T-helper 17 cell (primary cell): Measurements from ENCODE around the gene PGA5. TPM values are rescaled to one million over a fixed set of nuclear protein-coding genes. Genes with fewer than 3 reads are reported as not detected.
A peak's percentile ranks its signal among the peaks of the same experiment; 100 is the strongest.

Source experiments
- ATAC-seq: fragments of 150-1000 bp; cut with Tn5 transposase; 2 replicates; pipeline ENCODE4 v1.10.0; 2021; ENCODE audit warnings: mild to moderate bottlenecking, moderate library complexity
- DNase-seq, 3 donors: peaks; one replicate each; pipeline versions ENCODE4 v3.0.0 to v3.0.0-alpha.2; 2020 to 2021
- H3K9me3 ChIP-seq: one replicate; pipeline ENCODE4 v1.7.0; 2013; ENCODE audit warnings: low read length, mild to moderate bottlenecking; ENCODE audit not compliant: control insufficient read depth, poor library complexity, severe bottlenecking
- H3K27ac Mint-ChIP-seq: one replicate; pipeline ENCODE4 v1.8.0; 2022; ENCODE audit warnings: mild to moderate bottlenecking, moderate library complexity, mixed read lengths
- H3K27me3 Mint-ChIP-seq: one replicate; pipeline ENCODE4 v1.8.0; 2022; ENCODE audit warnings: mixed read lengths
- H3K36me3 Mint-ChIP-seq: one replicate; pipeline ENCODE4 v1.8.0; 2022; ENCODE audit warnings: low read depth, mixed read lengths
- H3K4me1 Mint-ChIP-seq: one replicate; pipeline ENCODE4 v1.8.0; 2022; ENCODE audit warnings: mild to moderate bottlenecking, mixed read lengths
- H3K4me3 Mint-ChIP-seq: one replicate; pipeline ENCODE4 v1.8.0; 2022; ENCODE audit warnings: mild to moderate bottlenecking, moderate library complexity, mixed read lengths
- total RNA-seq, 4 donors: library from RNA in 2 of 4; stranded (reverse) in 2 of 4; gene quantifications; one replicate each; pipeline ENCODE4 v1.2.3 and lab custom pipeline; 2022 to 2026

Gene PGA5
- total RNA-seq, 2 donors from 2014 or later: not detected

DNA sequence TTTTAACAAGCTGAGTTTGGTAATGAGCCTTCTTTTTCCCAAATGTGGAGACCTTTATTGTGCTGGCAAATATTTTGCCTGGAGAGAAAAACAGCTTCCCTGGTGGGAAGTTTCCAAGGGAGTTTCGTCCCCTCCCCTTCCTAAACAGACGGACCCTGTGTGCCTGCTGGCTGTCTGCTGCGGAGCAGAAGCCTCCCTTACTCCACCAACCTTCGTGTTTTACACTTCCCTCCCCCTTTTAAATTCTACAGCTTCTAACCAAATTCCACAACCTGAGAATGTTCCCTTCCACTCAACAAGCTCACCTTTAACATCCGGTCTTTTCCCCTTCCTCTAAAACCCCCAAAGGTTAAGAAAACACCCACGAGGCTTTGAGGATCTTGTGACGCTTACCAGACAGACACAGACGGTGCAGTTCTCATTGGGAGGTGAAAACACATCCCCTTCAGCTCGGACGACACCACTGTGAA is 37.1 kb downstream of the PGA5 start:
- H3K4me1 Mint-ChIP-seq: no peaks in the 10 kb centered on the region
- H3K27me3 Mint-ChIP-seq: peaks cover 20% of the 10 kb centered on the region
- peaks cover 2% of the 10 kb centered on the region for H3K36me3 Mint-ChIP-seq

DNA sequence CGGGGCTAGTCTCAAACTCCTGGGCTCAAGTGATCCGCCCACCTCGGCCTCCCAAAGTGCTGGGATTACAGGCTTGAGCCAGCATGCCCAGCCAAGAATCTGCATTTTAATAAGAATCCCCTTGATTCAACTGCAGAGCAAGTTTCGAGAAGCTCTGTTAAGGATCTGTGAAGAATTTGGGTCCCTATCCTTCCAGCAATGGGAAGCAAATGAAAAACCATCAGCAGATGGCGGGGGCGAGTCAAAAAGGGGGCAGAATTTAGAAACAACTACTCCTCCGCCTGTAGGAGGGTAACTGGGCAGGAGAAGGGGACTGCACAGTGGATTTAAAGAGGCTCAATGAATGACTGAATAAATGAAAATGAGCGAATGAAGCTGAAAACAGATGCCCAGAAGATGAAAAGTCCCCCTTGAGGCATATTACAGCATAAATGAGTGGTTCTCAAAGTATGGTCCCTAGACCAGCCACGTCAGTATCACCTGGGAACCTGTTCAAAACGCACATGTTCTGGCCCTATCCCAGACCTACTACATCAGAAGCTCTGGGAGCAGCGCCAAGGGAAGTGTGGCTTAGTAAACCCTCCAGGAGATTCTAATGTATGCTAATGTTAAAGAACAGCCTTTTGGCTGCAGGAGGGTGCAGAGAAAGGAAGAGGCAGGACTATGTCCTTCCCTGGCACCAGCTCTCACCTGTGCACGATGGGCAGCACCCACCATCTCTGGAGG is 39.1 kb downstream of the PGA5 start:
- H3K9me3 ChIP-seq: no peaks in the 10 kb centered on the region
- no peak overlapping the region for H3K4me3 Mint-ChIP-seq
- H3K36me3 Mint-ChIP-seq: peaks cover 2% of the 10 kb centered on the region
- no peak for DNase-seq
- ATAC-seq: no peak
- no peak overlapping the region for H3K27ac Mint-ChIP-seq
- H3K27me3 Mint-ChIP-seq: peaks cover 8% of the 10 kb centered on the region
- no peaks in the 10 kb centered on the region for H3K4me1 Mint-ChIP-seq

More for the DNA sequence above, 37.1 kb downstream of the PGA5 start:
- no peak for DNase-seq
- H3K27ac Mint-ChIP-seq: no peak overlapping the region
- no peak overlapping the region for H3K4me3 Mint-ChIP-seq
- H3K9me3 ChIP-seq: no peaks in the 10 kb centered on the region
- ATAC-seq: no peak

- Mint-ChIP-seq H3K27ac (no peak overlapping the region), H3K27me3 (peaks cover 11% of the 10 kb centered on the region), H3K4me1 (no peaks in the 10 kb centered on the region), H3K4me3 (no peak overlapping the region), H3K36me3 (peaks cover 2% of the 10 kb centered on the region)
- DNase-seq (no peak), ATAC-seq (no peak)
- no peaks in the 10 kb centered on the region for H3K9me3 ChIP-seq
Observed at GRCh38 chr11:61280883-61281580, 40.1 kb downstream of the PGA5 start.

DNA sequence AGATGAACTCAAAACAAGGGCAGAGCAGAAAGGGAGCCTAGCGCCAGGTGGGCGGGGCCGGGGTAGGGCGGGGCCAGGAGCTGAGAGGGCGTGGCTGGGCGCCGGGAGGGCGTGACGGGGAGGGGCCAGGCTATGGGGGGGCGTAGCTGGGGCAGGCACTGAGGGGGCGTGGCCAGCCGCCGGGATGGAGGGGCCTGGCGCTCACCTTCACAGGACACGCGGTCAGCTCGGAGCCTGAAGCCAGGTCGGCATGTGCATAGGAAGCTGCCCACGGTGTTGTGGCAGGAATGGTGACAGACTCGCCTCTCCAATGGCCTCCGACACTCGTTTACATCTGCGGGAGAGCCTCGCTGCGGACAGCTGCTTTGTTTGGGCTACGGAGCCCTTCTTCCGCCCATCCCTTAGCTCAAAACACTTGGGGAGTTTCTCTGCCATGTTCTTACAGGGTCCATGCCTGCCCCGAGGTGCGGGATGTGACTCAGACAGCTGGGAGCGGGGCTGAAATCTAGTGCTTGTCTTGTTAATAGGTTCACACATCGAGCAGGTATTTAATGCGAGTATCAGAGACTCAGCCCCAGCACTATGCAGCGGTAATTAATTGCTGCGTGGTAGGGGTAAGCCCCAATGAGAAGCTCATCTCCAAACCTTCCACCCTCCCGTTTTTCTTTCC is 40.7 kb downstream of the PGA5 start:
- peak; percentile 54 for ATAC-seq
- no peaks in the 10 kb centered on the region for H3K4me1 Mint-ChIP-seq
- H3K27ac Mint-ChIP-seq: no peak overlapping the region
- peaks cover 13% of the 10 kb centered on the region for H3K27me3 Mint-ChIP-seq
- peaks cover 2% of the 10 kb centered on the region for H3K36me3 Mint-ChIP-seq
- no peaks in the 10 kb centered on the region for H3K9me3 ChIP-seq
- no peak for DNase-seq
- no peak overlapping the region for H3K4me3 Mint-ChIP-seq

- Mint-ChIP-seq H3K27me3 (peaks cover 16% of the 10 kb centered on the region), H3K4me3 (no peak overlapping the region), H3K36me3 (no peaks in the 10 kb centered on the region), H3K4me1 (no peaks in the 10 kb centered on the region), H3K27ac (no peak overlapping the region)
- no peaks in the 10 kb centered on the region for H3K9me3 ChIP-seq
- ATAC-seq (no peak), DNase-seq (no peak)
Observed at GRCh38 chr11:61283613-61284012, 42.6 kb downstream of the PGA5 start.

DNA sequence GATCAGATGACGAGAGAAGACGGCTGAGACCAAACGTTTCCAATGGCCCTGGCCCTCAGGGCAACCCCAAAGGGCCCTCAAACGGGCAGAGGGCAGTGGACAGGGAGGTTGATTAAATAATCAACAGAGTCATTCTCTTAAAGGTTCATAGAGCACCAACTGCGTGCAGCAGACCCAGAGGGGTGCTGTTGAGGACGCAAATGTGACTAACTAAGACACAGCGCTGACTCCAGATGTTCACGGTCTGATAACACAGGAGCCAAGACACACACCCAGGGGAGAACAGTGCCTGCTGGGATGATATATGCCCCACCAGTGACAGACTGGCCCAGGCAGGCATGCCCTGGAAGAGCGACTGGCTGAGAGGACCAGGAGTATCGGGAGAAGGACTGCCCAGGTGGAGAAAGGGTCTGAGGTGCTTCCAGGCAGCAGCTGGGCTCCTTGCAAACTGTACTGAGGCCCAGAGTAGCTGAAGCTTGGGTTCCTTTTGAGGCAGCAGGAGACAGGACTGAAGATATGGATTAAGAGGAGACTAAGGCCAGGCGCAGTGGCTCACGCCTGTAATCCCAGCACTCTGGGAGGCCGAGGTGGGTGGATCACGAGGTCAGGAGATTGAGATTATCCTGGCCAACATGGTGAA is 46.5 kb downstream of the PGA5 start:
- Mint-ChIP-seq H3K4me3 (no peak overlapping the region), H3K4me1 (no peaks in the 10 kb centered on the region), H3K27me3 (peaks cover 19% of the 10 kb centered on the region)

GRCh38 chr11:61290905-61291690 is 50.1 kb downstream of the PGA5 start:
- no peaks in the 10 kb centered on the region for H3K9me3 ChIP-seq
- peaks cover 7% of the 10 kb centered on the region for H3K4me1 Mint-ChIP-seq
- H3K36me3 Mint-ChIP-seq: peaks cover 4% of the 10 kb centered on the region
- no peak overlapping the region for H3K4me3 Mint-ChIP-seq
- ATAC-seq (no peak), DNase-seq (no peak)
- H3K27ac Mint-ChIP-seq: no peak overlapping the region
- H3K27me3 Mint-ChIP-seq: peaks cover 27% of the 10 kb centered on the region

More for the DNA sequence above, 46.5 kb downstream of the PGA5 start:
- peaks cover 2% of the 10 kb centered on the region for H3K36me3 Mint-ChIP-seq
- H3K9me3 ChIP-seq: no peaks in the 10 kb centered on the region
- no peak for DNase-seq
- ATAC-seq: no peak
- H3K27ac Mint-ChIP-seq: no peak overlapping the region

GRCh38 chr11:61292356-61292755 is 51.4 kb downstream of the PGA5 start:
- no peaks in the 10 kb centered on the region for H3K9me3 ChIP-seq
- H3K27ac Mint-ChIP-seq: no peak overlapping the region
- H3K4me1 Mint-ChIP-seq: peaks cover 8% of the 10 kb centered on the region
- peaks cover 8% of the 10 kb centered on the region for H3K36me3 Mint-ChIP-seq
- peaks cover 20% of the 10 kb centered on the region for H3K27me3 Mint-ChIP-seq
- peak overlapping the region; percentile 28 for H3K4me3 Mint-ChIP-seq
- ATAC-seq: no peak
- DNase-seq: no peak

DNA sequence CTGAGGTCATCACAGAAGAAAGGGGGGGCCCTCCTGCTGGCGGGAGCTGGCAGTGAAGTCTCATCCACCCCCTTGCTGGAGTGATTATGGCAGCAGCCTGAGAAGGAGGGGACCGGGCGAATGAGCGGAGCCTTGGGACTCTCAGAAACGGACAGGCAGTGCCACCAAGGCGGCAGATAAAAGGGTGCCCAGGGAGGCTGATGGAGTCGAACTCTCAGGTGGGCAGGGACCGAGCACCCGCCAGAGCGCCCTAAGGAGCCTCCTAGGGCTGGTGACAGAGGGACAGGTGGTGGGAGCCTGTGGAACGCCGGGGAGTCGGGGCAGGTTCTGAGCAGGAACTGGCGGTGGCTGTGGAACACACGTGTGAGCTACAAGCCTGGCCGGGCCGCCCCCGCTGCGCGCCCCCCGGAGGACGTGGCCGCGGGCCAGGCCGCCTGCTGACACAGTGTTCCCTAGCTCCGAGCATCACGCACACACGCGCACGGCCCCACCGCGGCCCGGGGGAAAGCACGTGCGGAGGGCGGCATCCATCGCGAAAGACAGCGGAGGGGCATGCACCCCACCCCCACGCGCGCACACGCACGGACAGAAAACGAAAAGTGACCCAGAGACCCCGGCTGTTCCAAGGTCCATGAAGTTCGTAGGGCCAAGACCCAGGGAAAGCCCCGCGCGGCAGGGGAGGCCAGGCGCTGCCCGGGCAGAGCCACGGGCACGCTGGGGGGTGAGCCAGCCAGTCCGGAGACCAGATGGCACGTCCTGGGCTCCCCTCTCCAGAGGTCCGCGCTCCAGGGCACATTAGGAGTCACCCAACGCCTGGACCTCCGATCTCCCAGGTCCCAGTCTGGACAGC is 53.1 kb downstream of the PGA5 start:
- no peak for DNase-seq

GRCh38 chr11:61294717-61295595 is 54.0 kb downstream of the PGA5 start, which contains the start of gene VWCE:
VWCE (minus strand) TSS chr11:61295316; CDS start chr11:61295037, 279 bp downstream.
- Mint-ChIP-seq H3K4me1 (peaks cover 26% of the 10 kb centered on the region), H3K27ac (no peak within 1 kb of the TSS), H3K4me3 (peak within 1 kb of the TSS; percentile 86), H3K27me3 (peaks cover 17% of the 10 kb centered on the region), H3K36me3 (peaks cover 13% of the 10 kb centered on the region)
- H3K9me3 ChIP-seq: no peaks in the 10 kb centered on the region
- DNase-seq (peak; percentile 22 to 46 (median 30)), ATAC-seq (peak; percentile 90)

More for the DNA sequence above, 53.1 kb downstream of the PGA5 start:
- H3K9me3 ChIP-seq: no peaks in the 10 kb centered on the region
- ATAC-seq: peak; percentile 47
- H3K4me3 Mint-ChIP-seq: peak overlapping the region; percentile 86
- peaks cover 11% of the 10 kb centered on the region for H3K36me3 Mint-ChIP-seq
- peaks cover 17% of the 10 kb centered on the region for H3K27me3 Mint-ChIP-seq
- H3K4me1 Mint-ChIP-seq: peaks cover 20% of the 10 kb centered on the region
- H3K27ac Mint-ChIP-seq: no peak overlapping the region

GRCh38 chr11:61295596-61295926 is 54.6 kb downstream of the PGA5 start:
- H3K27ac Mint-ChIP-seq: no peak overlapping the region
- H3K27me3 Mint-ChIP-seq: peaks cover 17% of the 10 kb centered on the region
- H3K4me3 Mint-ChIP-seq: peak overlapping the region; percentile 86
- no peak for DNase-seq
- H3K4me1 Mint-ChIP-seq: peaks cover 30% of the 10 kb centered on the region
- no peak for ATAC-seq
- H3K36me3 Mint-ChIP-seq: peaks cover 16% of the 10 kb centered on the region
- no peaks in the 10 kb centered on the region for H3K9me3 ChIP-seq
